HG03460 (cell line): Measurements from ENCODE around the gene COQ10A.
"Not testable (repeated sequence)": the region's sequence is repeated elsewhere in the genome, so short reads cannot be mapped to it uniquely, and the experiment has no call there.

Source experiments
- ATAC-seq: cut with Tn5 transposase; IDR thresholded peaks from one replicate; pipeline ENCODE4 v1.9.1; 2021; ENCODE audit not compliant: unreplicated experiment

The COQ10A gene

GRCh38 chr12:56242986-56243385 is 23.8 kb upstream of the COQ10A start:
- no peak for ATAC-seq

- ATAC-seq: no peak
Measured at GRCh38 chr12:56243731-56244181, 23.0 kb upstream of the COQ10A start.

- no peak for ATAC-seq
Measured at GRCh38 chr12:56244494-56244893, 22.2 kb upstream of the COQ10A start.

- no peak for ATAC-seq
Measured at GRCh38 chr12:56247923-56248322, 18.8 kb upstream of the COQ10A start.

GRCh38 chr12:56248711-56249110 is 18.0 kb upstream of the COQ10A start:
- ATAC-seq: no peak

GRCh38 chr12:56252649-56253048 is 14.1 kb upstream of the COQ10A start:
- ATAC-seq: no peak

GRCh38 chr12:56253091-56253490 is 13.7 kb upstream of the COQ10A start:
- no peak for ATAC-seq

GRCh38 chr12:56255671-56256070 is 11.1 kb upstream of the COQ10A start:
- ATAC-seq: no peak

- ATAC-seq: no peak
Measured at GRCh38 chr12:56256326-56256960, 10.3 kb upstream of the COQ10A start.

- no peak for ATAC-seq
Measured at GRCh38 chr12:56257071-56257470, 9.7 kb upstream of the COQ10A start.

GRCh38 chr12:56257491-56258067 is 9.2 kb upstream of the COQ10A start:
- ATAC-seq: no peak

- ATAC-seq: peak; percentile 84
Measured at GRCh38 chr12:56258068-56258819, 8.5 kb upstream of the COQ10A start, which contains the start of gene ANKRD52. ANKRD52 (minus strand) TSS chr12:56258384; CDS start chr12:56258269, 115 bp downstream.

GRCh38 chr12:56258820-56259183 is 7.9 kb upstream of the COQ10A start:
- no peak for ATAC-seq

- ATAC-seq: no peak
Measured at GRCh38 chr12:56260380-56260779, 6.4 kb upstream of the COQ10A start.

- no peak for ATAC-seq
Measured at GRCh38 chr12:56260921-56261320, 5.8 kb upstream of the COQ10A start.

GRCh38 chr12:56261503-56262232 is 5.1 kb upstream of the COQ10A start:
- no peak for ATAC-seq

GRCh38 chr12:56262955-56263354 is 3.8 kb upstream of the COQ10A start:
- ATAC-seq: not testable (repeated sequence)

GRCh38 chr12:56266068-56266692 is 562 bp upstream of the COQ10A start:
- not testable (repeated sequence) for ATAC-seq

GRCh38 chr12:56267443-56268071 is 815 bp downstream of the COQ10A start:
- ATAC-seq: peak; percentile 15

GRCh38 chr12:56271031-56271430 is 4.3 kb downstream of the COQ10A start:
- no peak for ATAC-seq
